Kidney (tissue), 14 donors: ENCODE measurements around the gene SESN3. TPM values are rescaled to one million over a fixed set of nuclear protein-coding genes. Genes with fewer than 3 reads are reported as not detected.
"Not testable (repeated sequence)": the region's sequence is repeated elsewhere in the genome, so short reads cannot be mapped to it uniquely, and the experiment has no call there.

Experiments used
- DNase-seq, 5 donors: peaks; one replicate each; pipeline ENCODE4 v3.0.0-alpha.2; 2013 to 2020
- FAIRE-seq: peaks from 2 replicates; lab custom pipeline; 2012; peaks lifted over from hg19 to GRCh38; lab: Jason Lieb, UNC
- H3K27ac ChIP-seq, 2 donors: one replicate each; pipeline ENCODE4 v1.7.0; 2013; ENCODE audit warnings: low read depth in 2 of 2, low read length in 2 of 2, inconsistent platforms in 1 of 2
- H3K27me3 ChIP-seq: one replicate; pipeline ENCODE4 v1.7.1; 2013; ENCODE audit warnings: low read length, inconsistent platforms; ENCODE audit not compliant: control insufficient read depth, insufficient read depth
- H3K36me3 ChIP-seq, 3 donors: one replicate each; pipeline versions ENCODE4 v1.7.0 to v1.7.1; 2013; ENCODE audit warnings: low read length in 3 of 3, control low read depth in 1 of 3, inconsistent platforms in 1 of 3; ENCODE audit not compliant: insufficient read depth in 3 of 3, control insufficient read depth in 2 of 3
- H3K4me1 ChIP-seq, 3 donors: one replicate each; pipeline versions ENCODE4 v1.7.0 to v1.7.1; 2013; ENCODE audit warnings: low read length in 3 of 3, inconsistent platforms in 1 of 3, low read depth in 1 of 3; ENCODE audit not compliant: control insufficient read depth in 2 of 3, insufficient read depth in 2 of 3
- H3K4me3 ChIP-seq, 3 donors: one replicate each; pipeline versions ENCODE4 v1.7.0 to v1.8.1; 2013; ENCODE audit warnings: low read length in 3 of 3, control low read depth in 1 of 3, inconsistent platforms in 1 of 3
- H3K9ac ChIP-seq, 3 donors: one replicate each; pipeline versions ENCODE4 v1.7.0 to v1.7.1; 2013; ENCODE audit warnings: low read length in 3 of 3, control low read depth in 1 of 3, inconsistent platforms in 1 of 3
- H3K9me3 ChIP-seq, 3 donors: one replicate each; pipeline versions ENCODE4 v1.7.0 to v1.7.1; 2013; ENCODE audit warnings: low read length in 3 of 3, control low read depth in 1 of 3, inconsistent platforms in 1 of 3; ENCODE audit not compliant: control insufficient read depth in 2 of 3, insufficient read depth in 1 of 3
- intact Hi-C: fragments of 100-400 bp; cut with DNase I; formaldehyde crosslinking; loops from one replicate; pipeline ENCODE4 v1.11.1; 2022
- polyA plus RNA-seq: library from polyadenylated mRNA; stranded (reverse); fragments of 350-450 nt; fragmentation: Illumina TruSeq; extraction: RNeasy Lipid Tissue Mini Kit (QIAGEN cat#74804); gene quantifications from one replicate; pipeline ENCODE4 v1.2.3, GENCODE V29; 2014; ENCODE audit warnings: low read depth, low replicate concordance; ENCODE audit not compliant: insufficient read depth
- total RNA-seq: library from RNA; stranded (reverse); fragmentation: NEBNext Ultra II Directional; extraction: Animal tissue kit (Norgen Biotek cat#: 25700); gene quantifications from one replicate; pipeline ENCODE4 v1.2.1, GENCODE V29; 2021
- TF ChIP-seq, protein P1 (sequence below): IDR thresholded peaks from 3 replicates; pipeline ENCODE4 v1.5.1; 2012; ENCODE audit warnings: mild to moderate bottlenecking, moderate library complexity, borderline replicate concordance; ENCODE audit not compliant: insufficient read depth; ENCODE audit errors: extremely low read depth
- donor health status: control.
- donor health status: control.
- donor health status: control.
- donor health status: control.
- donor health status: control.
- donor health status: DM: yes; HTN: yes; CAD: no.
- donor health status: Normal renal cell carcinoma (clear cell type).

SESN3 gene
- total and polyA plus RNA-seq, 2 donors from 2014 or later: 5.1 to 50.1 TPM

DNA sequence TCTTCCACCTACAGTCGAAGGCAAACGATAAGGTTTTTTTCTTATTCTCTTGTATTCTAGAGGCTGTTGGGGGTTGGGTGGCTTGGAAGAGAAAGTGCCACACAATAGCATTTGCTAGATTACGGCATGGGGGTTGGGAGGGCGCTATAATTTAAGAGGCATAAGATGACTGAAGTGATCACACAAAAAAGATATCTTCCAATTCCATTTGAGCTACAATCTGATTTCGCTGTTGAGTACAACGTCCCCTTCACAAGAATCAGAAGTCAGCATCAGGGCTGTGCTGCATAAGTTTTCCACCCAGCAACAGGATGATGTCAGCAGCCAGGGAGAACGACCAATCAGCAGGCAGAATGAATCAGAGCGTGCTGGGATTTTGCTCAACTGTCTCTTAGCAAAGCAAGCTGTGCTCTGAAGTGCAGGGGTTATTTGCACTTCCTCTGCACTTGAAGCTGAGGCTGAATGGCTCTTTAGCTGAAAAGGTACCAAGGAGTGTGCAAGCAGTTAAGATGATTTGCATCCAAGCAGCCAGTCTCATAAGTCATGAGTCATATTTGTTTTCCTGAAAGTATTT, 23.2 kb upstream of the SESN3 start:
- intact Hi-C loops: no loop called here
- peak; percentile 73 for FAIRE-seq

GRCh38 chr11:95253141-95253540, 22.1 kb upstream of the SESN3 start:
- Histone ChIP-seq H3K36me3 (no peaks in the 10 kb centered on the region), H3K4me3 (no peak overlapping the region), H3K9ac (no peak overlapping the region), H3K27ac (no peak overlapping the region), H3K4me1 (peaks cover 4 to 12% (median 5%) of the 10 kb centered on the region in 3 donors), H3K27me3 (no peaks in the 10 kb centered on the region), H3K9me3 (no peaks in the 10 kb centered on the region)
- intact Hi-C loops: no loop called here
- TF ChIP-seq, protein P1, sequence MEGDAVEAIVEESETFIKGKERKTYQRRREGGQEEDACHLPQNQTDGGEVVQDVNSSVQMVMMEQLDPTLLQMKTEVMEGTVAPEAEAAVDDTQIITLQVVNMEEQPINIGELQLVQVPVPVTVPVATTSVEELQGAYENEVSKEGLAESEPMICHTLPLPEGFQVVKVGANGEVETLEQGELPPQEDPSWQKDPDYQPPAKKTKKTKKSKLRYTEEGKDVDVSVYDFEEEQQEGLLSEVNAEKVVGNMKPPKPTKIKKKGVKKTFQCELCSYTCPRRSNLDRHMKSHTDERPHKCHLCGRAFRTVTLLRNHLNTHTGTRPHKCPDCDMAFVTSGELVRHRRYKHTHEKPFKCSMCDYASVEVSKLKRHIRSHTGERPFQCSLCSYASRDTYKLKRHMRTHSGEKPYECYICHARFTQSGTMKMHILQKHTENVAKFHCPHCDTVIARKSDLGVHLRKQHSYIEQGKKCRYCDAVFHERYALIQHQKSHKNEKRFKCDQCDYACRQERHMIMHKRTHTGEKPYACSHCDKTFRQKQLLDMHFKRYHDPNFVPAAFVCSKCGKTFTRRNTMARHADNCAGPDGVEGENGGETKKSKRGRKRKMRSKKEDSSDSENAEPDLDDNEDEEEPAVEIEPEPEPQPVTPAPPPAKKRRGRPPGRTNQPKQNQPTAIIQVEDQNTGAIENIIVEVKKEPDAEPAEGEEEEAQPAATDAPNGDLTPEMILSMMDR: no peak
- FAIRE-seq: no peak
- DNase-seq: peak in 2 of 5 donors; percentile 42 to 43

More for the DNA sequence above, 23.2 kb upstream of the SESN3 start:
- Histone ChIP-seq H3K27ac (peak overlapping the region in 1 of 2 donors; percentile 33), H3K4me3 (peak overlapping the region; percentile 48 to 65 (median 49)), H3K4me1 (peaks cover 4 to 12% (median 5%) of the 10 kb centered on the region in 3 donors), H3K27me3 (no peaks in the 10 kb centered on the region), H3K9ac (peak overlapping the region in 1 of 3 donors; percentile 14), H3K36me3 (no peaks in the 10 kb centered on the region), H3K9me3 (no peaks in the 10 kb centered on the region)
- TF ChIP-seq, protein P1: no peak
- peak; percentile 76 to 97 (median 91) for DNase-seq

DNA sequence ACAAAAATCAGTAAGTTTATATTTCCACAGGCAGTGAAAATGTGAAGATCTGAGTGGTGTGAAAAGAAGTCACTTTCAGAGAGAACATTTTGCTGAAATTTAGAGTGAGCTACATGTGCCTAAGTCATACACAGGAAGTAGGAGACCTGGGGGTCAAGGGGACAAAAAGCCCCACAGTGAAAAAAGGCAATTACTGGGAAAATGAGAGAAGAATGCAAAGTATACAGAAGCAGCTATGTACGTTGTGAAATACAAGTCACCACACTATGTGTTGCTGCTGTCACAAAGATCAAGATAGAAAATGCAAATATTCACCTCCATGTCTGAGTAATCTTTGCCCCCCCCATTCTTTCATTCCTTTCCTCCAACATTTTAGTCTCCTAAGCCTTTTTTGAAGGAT, 21.6 kb upstream of the SESN3 start:
- Histone ChIP-seq H3K9ac (no peak overlapping the region), H3K9me3 (no peaks in the 10 kb centered on the region), H3K4me1 (peaks cover 4 to 12% (median 5%) of the 10 kb centered on the region in 3 donors), H3K27me3 (no peaks in the 10 kb centered on the region), H3K36me3 (no peaks in the 10 kb centered on the region), H3K4me3 (no peak overlapping the region), H3K27ac (no peak overlapping the region)
- TF ChIP-seq, protein P1: no peak
- intact Hi-C loops: no loop called here
- DNase-seq: peak in 1 of 5 donors; percentile 18
- FAIRE-seq: no peak

GRCh38 chr11:95251896-95252295, 20.9 kb upstream of the SESN3 start:
- DNase-seq, H3K27ac ChIP-seq, H3K9me3 ChIP-seq, intact Hi-C loops, H3K27me3 ChIP-seq, H3K4me3 ChIP-seq, H3K36me3 ChIP-seq, FAIRE-seq, H3K9ac ChIP-seq: not testable (repeated sequence)
- H3K4me1 ChIP-seq: peaks cover 4 to 12% (median 5%) of the 10 kb centered on the region in 3 donors
